NOMO-1 treated with DMSO at 0.1 percent for 48 hours (cell line): ENCODE measurements around the gene JARID2.

Source experiments
- DNase-seq: peaks from one replicate; lab custom pipeline; 2025; ENCODE audit not compliant: unreplicated experiment; lab: John Stamatoyannopoulos, UW

The JARID2 gene

DNA sequence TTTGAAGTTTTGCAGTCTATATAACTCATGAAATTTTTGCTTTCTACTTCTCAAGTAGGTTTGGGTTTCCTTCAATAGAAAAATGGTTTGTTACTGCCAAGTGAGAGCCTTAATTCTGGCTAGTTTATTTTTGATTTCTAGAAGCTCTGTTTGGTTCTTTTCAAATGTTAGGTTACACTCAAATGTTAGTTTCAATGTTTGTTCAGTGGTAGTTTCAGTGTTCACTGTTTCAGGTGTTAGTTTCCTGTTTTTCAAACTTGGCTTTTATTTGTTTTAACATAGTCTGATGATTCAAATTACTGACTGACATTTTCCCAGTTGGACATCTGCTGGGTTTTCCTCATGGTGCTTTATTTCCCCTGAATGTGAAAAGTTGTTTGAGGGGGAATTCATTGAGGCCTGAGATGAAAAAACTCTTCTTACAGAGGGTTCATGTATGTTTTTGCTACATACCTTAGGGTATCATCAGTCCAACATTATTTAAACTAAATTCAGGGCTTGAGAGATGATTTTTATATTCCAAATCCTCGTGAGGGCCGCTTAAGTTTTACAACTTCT lies 189.0 kb downstream of the JARID2 start:
- no peak for DNase-seq

DNA sequence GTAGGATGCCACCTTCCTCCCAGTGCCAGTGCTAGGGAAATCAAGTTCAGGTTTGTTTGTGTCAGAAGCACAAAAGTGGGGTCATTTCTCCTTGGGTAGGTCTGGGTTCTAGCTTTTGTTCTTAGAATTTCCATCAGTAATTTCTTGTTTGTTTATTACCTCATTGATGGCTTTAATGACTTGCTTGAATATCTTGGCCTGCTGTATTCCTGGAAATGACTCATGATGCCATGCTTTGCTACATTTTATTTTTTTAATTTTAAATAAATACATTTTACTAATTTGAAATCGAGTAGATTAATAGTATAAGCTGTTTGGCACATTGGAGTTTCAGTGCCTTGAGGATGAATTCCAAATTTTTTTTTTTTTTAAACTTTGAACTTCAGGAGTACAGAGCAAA lies 189.6 kb downstream of the JARID2 start:
- no peak for DNase-seq

DNA sequence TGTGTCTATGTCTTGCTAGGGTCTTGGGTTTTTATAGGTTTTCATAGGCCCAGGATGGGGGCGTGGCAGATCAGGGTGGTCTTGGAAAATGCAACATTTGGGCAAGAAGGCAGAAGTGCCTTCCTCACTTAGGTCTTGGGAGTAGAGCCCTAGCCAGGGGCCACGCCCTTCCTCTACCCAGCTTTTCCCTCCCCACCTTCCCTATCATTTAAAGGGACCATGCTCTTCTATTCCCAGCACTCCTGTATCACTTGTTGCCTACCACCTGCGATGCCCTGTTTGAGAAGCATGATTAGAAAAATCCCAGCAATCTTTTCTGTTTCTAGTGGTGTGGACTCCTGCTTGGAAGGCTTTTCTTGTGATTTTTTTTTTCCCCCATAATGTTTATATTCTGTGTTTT lies 190.6 kb downstream of the JARID2 start:
- DNase-seq = no peak

DNA sequence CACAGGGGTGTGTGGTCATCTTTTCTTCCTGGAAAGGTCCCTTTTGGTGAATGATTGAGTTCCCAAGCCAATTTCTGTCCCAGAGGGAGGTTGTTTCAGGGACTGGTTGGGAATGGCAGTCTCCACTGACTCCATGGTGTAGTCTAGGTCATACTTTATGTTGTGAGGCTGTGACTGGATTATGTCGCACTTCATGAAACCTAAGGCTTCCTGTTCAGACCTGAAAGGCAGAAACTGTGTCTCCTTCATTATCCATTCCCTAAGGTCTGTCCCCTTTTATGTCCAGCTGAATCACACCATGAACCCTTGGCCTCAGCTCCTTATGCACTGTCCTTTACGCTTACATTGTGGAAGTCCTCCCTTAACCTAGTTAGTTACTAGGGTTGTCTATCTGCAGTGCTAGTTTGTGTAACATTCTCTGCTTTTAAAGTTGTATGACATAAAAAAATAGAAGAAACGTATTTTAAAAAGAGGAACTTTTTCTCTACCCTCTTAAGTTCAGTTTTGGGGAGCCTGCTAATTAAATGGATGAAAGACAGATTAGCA lies 191.3 kb downstream of the JARID2 start:
- peak; percentile 32 for DNase-seq

DNA sequence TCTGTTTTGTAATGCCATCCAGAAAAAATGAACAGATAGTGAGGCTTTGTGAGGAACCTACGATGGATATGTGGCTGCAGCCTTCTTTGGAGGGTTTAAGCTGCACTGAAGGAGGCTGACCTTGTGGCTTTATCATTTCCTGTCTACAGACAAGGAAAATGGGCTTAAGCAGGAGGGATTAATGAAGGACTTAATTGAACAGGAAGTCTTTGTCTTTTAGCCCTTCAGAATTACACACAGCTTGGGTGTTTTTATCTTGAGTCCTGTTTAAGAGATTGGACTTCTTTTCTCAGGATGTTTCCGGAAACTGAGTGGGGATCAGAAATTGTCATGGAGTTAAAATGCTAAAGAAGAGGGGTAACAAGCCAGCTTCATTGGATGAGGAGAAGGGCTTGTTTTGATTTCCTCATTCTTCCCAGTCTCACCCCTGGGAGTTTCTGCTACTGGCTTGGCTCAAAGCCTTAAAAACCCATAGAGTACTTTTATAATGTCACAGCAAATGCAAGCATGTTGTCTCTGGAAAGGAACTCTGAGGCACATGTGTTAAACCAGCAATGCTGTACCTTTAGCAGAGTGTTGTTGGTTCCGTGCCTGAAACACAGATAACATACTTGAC lies 193.6 kb downstream of the JARID2 start:
- DNase-seq = no peak

DNA sequence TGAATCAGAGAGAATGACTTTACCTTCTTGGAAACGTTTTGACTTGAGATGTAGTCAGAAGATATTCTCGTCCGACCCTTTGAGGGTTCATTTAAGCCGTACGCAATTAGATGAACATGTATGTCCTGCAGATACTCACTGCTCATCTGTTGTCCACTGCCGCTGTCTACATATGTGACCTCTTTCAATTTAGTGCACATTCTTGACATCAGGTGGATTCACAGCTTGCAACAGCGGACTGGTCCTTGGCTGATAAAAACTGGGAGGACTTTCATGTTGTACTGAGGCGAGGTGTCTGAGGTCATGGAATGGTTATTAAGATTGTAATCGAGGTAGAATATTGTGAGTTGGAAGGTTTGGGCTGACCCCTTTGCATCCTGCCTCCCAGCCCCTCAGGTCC lies 194.2 kb downstream of the JARID2 start:
- no peak for DNase-seq

DNA sequence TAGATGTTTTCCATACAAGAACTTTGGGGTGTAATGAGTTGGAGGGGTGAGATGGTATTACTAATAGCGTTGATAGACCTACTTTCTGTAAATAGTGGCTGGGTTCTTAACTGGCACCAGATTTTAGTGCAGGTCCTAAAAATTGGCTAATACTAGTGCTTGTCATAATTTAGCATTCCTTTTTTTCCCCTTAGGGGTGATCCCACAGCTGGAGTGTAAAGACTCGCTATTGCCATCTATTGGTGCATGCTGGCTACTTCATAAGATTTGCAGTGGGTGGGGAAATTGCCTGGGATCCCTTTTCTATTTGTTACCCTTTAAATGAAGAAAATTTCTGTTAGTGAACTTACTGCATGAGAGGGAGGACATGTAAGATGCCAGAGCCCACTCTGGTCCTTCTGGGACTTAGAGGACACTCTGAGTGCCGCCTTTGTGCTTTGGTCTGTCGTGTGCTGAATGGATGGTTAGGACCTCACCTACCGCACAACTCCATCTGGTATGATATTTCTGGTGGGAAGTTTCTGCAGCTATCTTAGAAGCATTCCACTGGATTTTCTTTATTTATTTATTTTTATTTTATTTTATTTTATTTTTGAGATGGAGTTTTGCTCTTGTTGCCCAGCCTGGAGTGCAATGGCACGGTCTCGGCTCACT lies 195.5 kb downstream of the JARID2 start:
- peak; percentile 66 for DNase-seq

DNA sequence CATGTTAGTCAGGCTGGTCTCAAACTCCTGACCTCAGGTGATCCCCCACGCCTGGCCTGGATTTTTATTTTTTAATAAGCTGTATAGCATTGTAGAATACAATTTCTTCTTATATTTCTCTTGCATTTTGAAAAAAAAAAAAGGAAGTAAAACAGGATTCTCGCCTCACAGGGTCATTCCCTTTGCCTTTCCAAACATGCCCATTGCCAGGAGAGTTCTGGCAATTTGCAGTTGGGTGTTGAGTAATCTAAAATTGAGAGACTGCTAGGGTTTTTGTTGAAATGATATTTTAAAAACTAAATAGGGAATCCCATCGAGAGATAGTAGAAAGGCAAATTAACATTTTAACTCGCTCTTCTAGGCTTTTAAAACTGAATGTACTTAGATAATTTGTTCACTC lies 196.1 kb downstream of the JARID2 start:
- no peak for DNase-seq

DNA sequence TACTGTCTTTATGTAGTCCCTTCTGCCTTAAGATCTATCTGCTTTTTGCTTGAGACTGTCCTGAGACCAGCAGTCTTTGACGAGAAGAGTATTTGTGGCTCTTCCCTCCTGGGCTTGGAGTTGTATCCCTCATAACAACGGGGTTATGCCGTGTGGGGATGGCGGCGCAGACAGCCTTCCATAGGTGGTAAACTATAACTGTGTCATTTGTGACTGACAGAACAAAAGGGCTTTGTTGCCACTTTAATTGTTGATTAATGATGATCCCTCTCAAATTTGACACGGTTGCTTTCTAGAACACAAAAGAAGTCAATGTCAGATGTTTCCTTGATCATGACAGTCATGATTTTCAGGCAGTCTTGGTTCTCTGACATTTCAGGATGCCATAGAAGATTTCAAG lies 196.6 kb downstream of the JARID2 start:
- DNase-seq = no peak

DNA sequence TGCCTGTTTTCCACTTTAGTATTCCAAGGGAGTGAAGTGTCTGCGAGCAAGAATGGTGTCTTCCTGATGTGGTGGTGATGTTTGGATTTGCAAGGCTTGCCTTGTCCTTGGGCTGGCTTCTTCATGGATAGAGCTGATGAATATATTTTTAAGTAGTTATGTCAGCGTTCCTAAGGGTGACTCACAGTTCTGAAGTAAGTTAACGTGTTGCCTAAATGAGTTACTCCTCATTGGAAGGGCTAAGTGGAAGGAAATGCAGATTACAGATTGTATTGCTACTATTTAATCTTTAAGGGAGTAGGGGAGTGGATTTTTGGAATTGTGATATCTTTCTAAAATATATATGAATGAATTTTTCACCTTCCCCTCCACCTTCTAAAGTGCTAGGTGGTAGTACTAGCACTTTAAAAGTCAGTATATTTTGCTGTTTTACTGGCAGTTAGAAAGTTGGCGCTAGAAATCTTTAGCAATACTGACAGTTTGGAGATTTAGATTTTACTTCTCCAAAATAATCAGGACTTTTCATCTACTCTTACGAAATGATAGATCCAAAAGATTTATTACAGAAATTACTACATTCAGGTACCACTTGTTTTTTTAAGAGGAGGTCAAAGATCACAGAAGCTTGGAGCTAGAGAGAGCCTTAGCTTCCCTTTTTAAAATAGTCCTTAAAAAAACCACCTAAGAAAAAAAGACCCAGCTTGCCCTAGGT lies 197.4 kb downstream of the JARID2 start:
- DNase-seq = peak; percentile 88

DNA sequence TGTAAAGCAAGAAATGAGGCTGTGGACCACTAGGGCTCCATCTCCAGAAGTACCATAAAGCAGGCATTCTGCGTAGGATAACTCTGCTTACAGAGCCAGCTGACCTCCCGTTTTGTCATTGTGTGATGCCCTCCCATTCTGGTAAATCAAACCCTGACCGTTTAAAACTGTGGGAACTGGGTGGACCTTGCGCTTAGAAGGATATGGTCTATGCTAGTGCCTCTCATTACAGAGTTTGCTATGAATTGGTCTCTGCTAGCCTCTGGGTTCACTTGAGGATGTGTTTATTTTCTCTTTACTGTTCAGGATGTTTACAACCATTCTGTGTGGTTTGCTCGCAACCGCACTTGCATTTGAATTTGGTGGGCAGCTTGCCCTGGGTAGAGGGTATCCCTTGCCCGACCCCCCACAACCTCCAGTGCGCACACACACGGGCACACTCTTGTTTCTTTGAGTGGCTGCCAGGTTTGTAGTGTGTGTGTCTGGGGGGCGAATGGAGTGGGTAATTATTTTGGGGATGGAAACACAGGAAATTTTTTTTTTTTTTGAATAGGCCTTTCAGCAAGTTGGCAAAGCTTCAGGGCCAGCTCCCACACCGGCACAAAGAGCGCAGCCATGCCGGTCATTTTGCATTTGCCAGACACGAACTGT lies 198.3 kb downstream of the JARID2 start:
- no peak for DNase-seq

DNA sequence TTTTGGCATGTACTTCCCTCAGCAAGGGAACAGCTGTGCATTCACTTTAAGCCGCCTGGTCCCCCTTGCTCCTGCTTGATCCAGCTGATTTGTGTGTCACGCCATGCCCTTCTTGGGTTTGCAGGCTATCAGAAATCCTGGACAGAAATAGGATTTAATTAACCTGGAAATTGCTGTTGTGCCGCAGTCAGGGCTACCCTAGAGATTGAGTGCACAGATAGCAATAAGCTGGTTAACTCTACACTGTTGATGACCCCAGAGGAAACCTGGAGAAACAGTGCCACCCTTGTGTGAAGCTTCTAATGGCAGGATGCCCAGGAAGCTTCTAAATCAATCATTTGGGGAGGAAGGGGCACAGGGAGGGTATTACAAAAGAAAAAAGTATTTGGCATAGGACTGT lies 199.0 kb downstream of the JARID2 start:
- DNase-seq = no peak

DNA sequence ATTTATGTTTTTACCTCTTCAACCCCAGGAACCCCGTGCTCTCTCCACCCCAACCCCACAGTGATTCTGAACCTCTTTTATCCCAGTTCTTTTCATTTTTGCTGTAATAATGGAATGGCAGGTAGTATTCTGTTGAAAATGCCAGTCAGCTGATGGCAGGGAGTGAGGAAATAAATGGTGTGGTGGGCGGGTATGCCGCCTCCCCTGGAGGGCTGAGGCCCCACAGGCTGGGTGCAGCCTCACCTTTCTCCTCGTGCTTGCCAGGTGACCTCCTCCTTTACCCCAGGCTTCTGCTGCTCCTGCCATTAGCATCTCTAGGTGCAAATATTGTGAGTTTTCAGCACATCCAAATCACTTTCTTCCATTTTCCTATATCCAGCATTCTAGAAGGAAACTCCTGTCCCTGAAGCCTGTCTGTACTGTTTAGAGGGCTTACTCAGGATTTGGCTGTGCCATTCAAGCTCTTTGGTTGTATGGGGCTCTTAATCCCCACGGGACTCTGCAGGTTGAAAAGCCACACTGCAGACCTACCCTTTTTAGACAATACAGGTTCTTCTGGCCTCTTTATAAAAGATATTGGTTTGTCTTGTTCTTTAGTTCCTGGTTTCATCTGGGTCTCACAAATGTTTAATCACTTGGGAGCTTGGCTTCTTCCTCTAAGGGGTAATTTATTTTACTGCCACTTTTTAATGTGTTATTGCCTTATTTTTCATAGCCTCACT lies 201.8 kb downstream of the JARID2 start:
- DNase-seq = no peak

DNA sequence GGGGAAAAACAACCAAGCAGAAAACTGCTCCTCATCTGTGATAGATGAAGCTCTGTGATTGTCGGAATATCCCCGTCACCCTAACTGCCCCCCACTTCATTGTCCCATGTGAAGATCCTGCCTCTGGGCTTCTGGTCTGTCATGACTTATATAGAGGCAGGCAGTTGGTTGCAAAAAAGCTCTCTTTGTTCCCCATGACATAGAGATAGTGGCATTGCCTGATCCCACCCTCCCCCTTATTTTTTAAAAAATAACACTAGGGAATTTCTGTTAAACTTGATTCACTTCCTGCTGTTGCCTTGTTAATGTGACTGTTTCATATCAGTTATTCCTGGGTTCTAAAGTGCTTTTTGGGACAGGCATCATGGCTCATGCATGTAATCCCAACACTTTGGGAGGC lies 203.1 kb downstream of the JARID2 start:
- no peak for DNase-seq

DNA sequence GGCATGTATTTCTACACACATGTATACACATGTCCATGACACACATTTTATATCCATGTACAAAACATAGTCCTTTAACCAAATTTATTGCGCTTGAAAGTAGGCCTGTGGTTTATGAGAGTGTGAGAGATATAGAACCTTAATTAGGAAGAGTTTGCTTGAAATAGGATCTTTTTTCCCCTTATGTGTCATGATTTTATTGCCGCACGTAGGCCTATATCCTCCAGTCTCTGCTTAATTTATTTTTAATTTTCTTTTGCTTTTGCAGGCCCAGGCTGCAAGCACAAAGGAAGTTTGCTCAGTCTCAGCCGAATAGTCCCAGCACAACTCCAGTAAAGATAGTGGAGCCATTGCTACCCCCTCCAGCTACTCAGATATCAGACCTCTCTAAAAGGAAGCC lies 205.9 kb downstream of the JARID2 start:
- no peak for DNase-seq

DNA sequence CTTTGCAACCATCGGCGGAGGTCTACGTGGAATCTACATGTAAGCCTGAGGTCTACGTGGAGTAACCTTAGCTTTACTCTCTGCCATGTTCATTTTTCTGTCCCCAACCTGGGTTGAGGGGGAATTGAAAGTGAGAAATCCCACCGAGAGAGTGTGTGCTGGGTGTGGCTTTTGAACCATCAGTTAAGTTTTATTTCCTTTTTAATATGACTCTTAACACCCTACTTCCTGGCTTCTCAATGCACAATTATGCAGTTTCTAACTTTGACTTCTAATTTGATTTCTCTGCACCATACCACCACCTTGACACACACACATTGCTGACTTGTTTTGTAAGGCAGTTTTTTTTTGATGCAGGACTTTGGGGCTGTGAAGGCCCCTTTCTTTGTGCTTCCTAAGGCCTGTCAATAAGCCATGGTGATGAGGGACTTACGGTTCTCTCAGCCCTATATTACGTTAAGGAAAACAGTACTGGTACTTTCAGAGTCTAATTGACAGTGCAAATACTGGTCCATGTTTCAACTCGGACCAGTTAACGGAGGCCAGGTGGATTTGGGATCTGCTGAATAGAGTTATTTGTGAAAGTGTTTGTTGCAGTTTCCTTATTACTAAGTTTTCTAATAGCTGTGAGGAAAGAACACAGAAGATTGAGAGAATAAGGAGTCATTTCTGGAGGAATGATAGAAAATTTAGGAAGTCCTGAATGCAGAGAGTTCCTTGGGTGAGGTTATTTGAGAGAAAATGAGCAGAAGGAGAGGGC lies 206.5 kb downstream of the JARID2 start:
- no peak for DNase-seq

DNA sequence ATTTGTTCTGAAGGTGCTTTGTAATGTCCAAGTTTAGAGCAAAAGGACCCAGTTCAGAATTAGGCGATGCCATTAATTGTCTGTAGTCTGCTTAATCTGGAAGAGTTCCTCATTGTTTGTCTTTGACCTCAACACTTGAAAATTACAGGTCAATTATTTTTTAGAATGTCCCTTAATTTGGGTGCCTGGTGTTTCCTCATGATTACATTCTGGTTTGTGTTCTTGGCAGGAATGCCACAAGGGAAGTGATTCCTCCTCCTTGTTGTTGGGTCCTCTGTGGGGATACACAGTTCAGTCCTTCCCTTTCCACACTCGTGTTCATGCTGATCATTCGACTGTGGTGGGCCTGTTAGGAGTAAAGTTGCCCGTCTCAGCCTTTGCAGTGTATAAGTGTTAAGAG lies 207.3 kb downstream of the JARID2 start:
- DNase-seq = no peak

DNA sequence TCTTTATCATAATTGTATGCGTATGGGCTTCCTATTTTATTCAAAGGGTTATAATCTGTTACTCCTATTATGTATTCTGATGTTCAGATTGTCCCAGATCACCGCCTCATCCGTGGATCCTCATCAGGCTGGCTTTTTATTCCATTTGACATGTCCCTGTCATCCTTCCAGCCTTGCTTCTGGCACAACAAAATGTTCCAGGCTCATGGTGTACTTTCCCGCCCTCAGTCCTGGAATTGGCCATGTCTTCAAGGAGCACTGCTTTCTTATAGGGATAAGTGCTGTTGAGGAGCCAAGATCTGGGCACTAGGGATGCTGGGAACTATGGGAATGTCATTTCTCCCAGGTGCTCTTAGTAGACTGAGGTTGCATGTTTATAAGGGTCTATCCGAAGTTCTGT lies 207.8 kb downstream of the JARID2 start:
- DNase-seq = no peak

DNA sequence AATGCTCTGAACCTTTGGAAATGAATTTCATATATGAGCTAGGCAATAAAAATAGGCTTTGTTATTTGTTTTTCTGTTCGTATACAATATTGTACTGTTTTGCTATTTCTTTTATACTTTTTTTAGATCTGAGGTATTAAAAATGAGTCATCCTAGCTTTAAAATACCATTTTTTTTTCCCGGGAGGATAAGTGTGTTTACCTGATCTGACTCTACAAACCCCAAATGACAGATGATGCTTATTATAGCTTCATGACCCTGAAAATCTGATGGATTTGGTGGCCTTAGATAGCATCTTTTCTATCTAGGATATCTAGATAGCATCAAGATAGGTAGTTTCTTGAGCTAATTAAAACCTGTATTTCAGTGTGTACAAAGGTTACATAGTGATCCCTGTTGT lies 210.6 kb downstream of the JARID2 start:
- no peak for DNase-seq

DNA sequence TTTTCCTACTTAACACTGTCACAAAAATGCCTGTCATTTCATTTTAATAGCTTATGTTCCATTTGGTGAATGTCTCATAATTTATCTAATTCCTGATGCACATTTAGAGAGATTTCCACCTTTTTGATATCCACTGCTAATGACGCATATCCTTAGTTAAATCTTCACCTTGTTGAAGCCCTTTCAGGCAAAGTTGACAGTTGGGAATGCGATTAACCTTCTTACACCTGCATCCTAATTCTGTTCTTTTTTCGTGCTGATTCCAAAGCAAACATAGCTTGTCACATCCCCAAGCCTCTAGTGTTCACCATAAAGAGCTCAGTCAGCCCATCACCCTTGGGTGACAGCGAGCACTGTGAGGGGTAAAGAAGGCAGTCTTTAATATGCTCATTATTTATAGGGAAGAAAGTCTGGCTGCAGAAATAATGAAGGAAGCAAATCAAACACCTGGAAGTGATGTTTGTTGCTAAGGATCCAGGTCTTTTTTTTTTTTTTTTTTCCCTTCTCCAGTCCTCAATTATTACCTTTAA lies 211.3 kb downstream of the JARID2 start:
- no peak for DNase-seq
